HCT116 (cell line): ENCODE measurements around the gene IL25. TPM values are rescaled to one million over a fixed set of nuclear protein-coding genes. Genes with fewer than 3 reads are reported as not detected.

Experiments used
- ATAC-seq: fragments of 200-7000 bp; cut with Tn5 transposase; 2 replicates; pipeline ENCODE4 v1.9.1; 2020; ENCODE audit warnings: mild to moderate bottlenecking, moderate library complexity
- BruUV-seq: library from RNA; stranded (reverse); fragments of 400-500 nt; replicated peaks from 2 replicates; lab custom pipeline; 2021; lab: Mats Ljungman, UMichigan
- CTCF ChIA-PET: fragments of 300-600 bp; sonication (Branson Sonifier 250); formaldehyde crosslinking; loops from one replicate; lab custom pipeline; 2021; ENCODE audit warnings: antibody characterized with exemption; lab: Charles Lee
- POLR2A ChIA-PET: fragments of 300-600, 350-600 bp; sonication (Branson Sonifier 250); formaldehyde crosslinking; loops from one replicate; lab custom pipeline; 2021; ENCODE audit warnings: antibody characterized with exemption; lab: Charles Lee
- RAD21 ChIA-PET, 2 experiments: fragments of 300-600 bp; sonication (Branson Sonifier 250); formaldehyde crosslinking; loops; one replicate each; lab custom pipeline; 2023; ENCODE audit warnings: low total read pairs in 2 of 2; ENCODE audit not compliant: uncharacterized antibody in 2 of 2, unreplicated experiment in 2 of 2, low non-redundant PET in 1 of 2; lab: Charles Lee
- DNase-seq: peaks from one replicate; pipeline ENCODE4 v3.0.0-alpha.2; 2010; ENCODE audit warnings: low read depth, low spot score
- H2AFZ ChIP-seq: fragments of 200-600 bp; shearing (Covaris generic), sonication (generic); 2 replicates; pipeline ENCODE4 v1.6.1; 2017; ENCODE audit warnings: low read depth, mixed run types, mixed read lengths, antibody characterized with exemption, low read length; ENCODE audit not compliant: poor library complexity, severe bottlenecking
- H3K27ac ChIP-seq: 2 replicates; pipeline ENCODE4 v1.5.1; 2012; ENCODE audit warnings: low read depth, low read length
- H3K27me3 ChIP-seq: fragments of 200-600 bp; sonication (generic); 2 replicates; pipeline ENCODE4 v1.6.1; 2016; ENCODE audit warnings: mixed run types, low read length, mixed read lengths; ENCODE audit not compliant: insufficient read depth
- H3K36me3 ChIP-seq, 2 experiments: fragments of 200-500 bp in 1 of 2; fragments of 200-600 bp in 1 of 2; sonication (Bioruptor generic) in 1 of 2; sonication (generic) in 1 of 2; 2 replicates each; pipeline versions ENCODE4 v1.5.1 to v1.6.1; 2014 to 2016; ENCODE audit warnings: low read length in 2 of 2, inconsistent platforms in 1 of 2, mixed read lengths in 1 of 2, mixed run types in 1 of 2; ENCODE audit not compliant: insufficient read depth in 2 of 2, control insufficient read depth in 1 of 2
- H3K4me1 ChIP-seq, 2 experiments: fragments of 200-600 bp in 1 of 2; sonication (generic) in 1 of 2; 2 replicates each; pipeline versions ENCODE4 v1.5.1 to v1.6.1; 2012 to 2017; ENCODE audit warnings: low read length in 2 of 2, inconsistent platforms in 1 of 2, mild to moderate bottlenecking in 1 of 2, mixed read lengths in 1 of 2, mixed run types in 1 of 2, moderate library complexity in 1 of 2; ENCODE audit not compliant: insufficient read depth in 2 of 2, control insufficient read depth in 1 of 2
- H3K4me2 ChIP-seq: fragments of 200-600 bp; sonication (generic); 2 replicates; pipeline ENCODE4 v1.6.1; 2017; ENCODE audit warnings: mixed run types, low read length, mixed read lengths
- H3K4me3 ChIP-seq, 2 experiments: fragments of 200-600 bp in 1 of 2; sonication (generic) in 1 of 2; replicated peaks in 1 of 2; 2 replicates each; pipeline ENCODE4 v1.5.1; 2011 to 2016; ENCODE audit warnings: low read length in 2 of 2, control low read depth in 1 of 2, low read depth in 1 of 2, mild to moderate bottlenecking in 1 of 2, mixed read lengths in 1 of 2, mixed run types in 1 of 2
- H3K79me2 ChIP-seq: fragments of 200-600 bp; sonication (generic); 2 replicates; pipeline ENCODE4 v1.6.1; 2017; ENCODE audit warnings: mild to moderate bottlenecking, mixed run types, low read length, moderate library complexity, mixed read lengths; ENCODE audit not compliant: insufficient read depth
- H3K9ac ChIP-seq: fragments of 200-600 bp; sonication (generic); 2 replicates; pipeline ENCODE4 v1.6.1; 2016; ENCODE audit warnings: low read length, mixed read lengths
- H3K9me2 ChIP-seq: fragments of 200-600 bp; sonication (generic), shearing (Covaris generic); 2 replicates; pipeline ENCODE4 v1.6.1; 2017; ENCODE audit warnings: mixed run types, mild to moderate bottlenecking, moderate library complexity; ENCODE audit not compliant: insufficient read depth
- H3K9me3 ChIP-seq, 2 experiments: fragments of 200-500 bp in 1 of 2; fragments of 200-600 bp in 1 of 2; sonication (Bioruptor generic) in 1 of 2; sonication (generic) in 1 of 2; 2 replicates each; pipeline ENCODE4 v1.6.1; 2014 to 2017; ENCODE audit warnings: low read length in 2 of 2, mixed read lengths in 2 of 2, inconsistent platforms in 1 of 2, low read depth in 1 of 2, mild to moderate bottlenecking in 1 of 2, mixed run types in 1 of 2, moderate library complexity in 1 of 2; ENCODE audit not compliant: control insufficient read depth in 1 of 2, insufficient read depth in 1 of 2
- H4K20me1 ChIP-seq: fragments of 200-600 bp; sonication (generic), shearing (Covaris generic); 2 replicates; pipeline ENCODE4 v1.6.1; 2017; ENCODE audit warnings: mixed run types, mild to moderate bottlenecking, moderate library complexity; ENCODE audit not compliant: insufficient read depth
- EGR1 ChIP-seq: IDR thresholded peaks from 2 replicates; pipeline ENCODE4 v1.6.1; 2012; ENCODE audit warnings: low read depth
- ELF1 ChIP-seq: IDR thresholded peaks from 2 replicates; pipeline ENCODE4 v1.6.1; 2012; ENCODE audit warnings: low read depth, borderline replicate concordance
- FOSL1 ChIP-seq: IDR thresholded peaks from 2 replicates; pipeline ENCODE4 v1.6.1; 2012; ENCODE audit warnings: low read depth
- JUND ChIP-seq: IDR thresholded peaks from 2 replicates; pipeline ENCODE4 v1.6.1; 2012
- POLR2A ChIP-seq: IDR thresholded peaks from 2 replicates; pipeline ENCODE4 v1.7.0; 2011; ENCODE audit warnings: borderline replicate concordance; ENCODE audit not compliant: insufficient read depth, insufficient read length; ENCODE audit errors: extremely low read depth
- POLR2AphosphoS5 ChIP-seq: IDR thresholded peaks from 2 replicates; pipeline ENCODE4 v1.6.1; 2011; ENCODE audit warnings: mild to moderate bottlenecking, low read depth, low read length, moderate library complexity
- SP1 ChIP-seq: IDR thresholded peaks from 2 replicates; pipeline ENCODE4 v1.6.1; 2012; ENCODE audit warnings: low read depth
- SRF ChIP-seq: IDR thresholded peaks from 2 replicates; pipeline ENCODE4 v1.6.1; 2012; ENCODE audit warnings: low read depth
- TCF7L2 ChIP-seq: IDR thresholded peaks from 2 replicates; pipeline ENCODE4 v1.7.0; 2011; ENCODE audit warnings: borderline replicate concordance, inconsistent platforms; ENCODE audit not compliant: insufficient read depth, insufficient read length; ENCODE audit errors: extremely low read depth
- YY1 ChIP-seq: IDR thresholded peaks from 2 replicates; pipeline ENCODE4 v1.6.1; 2011; ENCODE audit warnings: low read length, low read depth, moderate library complexity, mild to moderate bottlenecking; ENCODE audit not compliant: insufficient replicate concordance; ENCODE audit errors: extremely low read depth
- ZFX ChIP-seq: fragments of 450-650 bp; IDR thresholded peaks from 2 replicates; pipeline ENCODE4 v1.6.1; 2017
- ZNF274 ChIP-seq: fragments of 200-500 bp; sonication (Bioruptor generic); IDR thresholded peaks from 2 replicates; pipeline ENCODE4 v1.6.1; 2014; ENCODE audit warnings: mild to moderate bottlenecking, low read depth, low read length, inconsistent platforms
- intact Hi-C: fragments of 100-400 bp; cut with micrococcal nuclease; formaldehyde crosslinking; loops from 2 replicates; pipeline ENCODE4 v1.10.0; 2022
- total RNA-seq: library from RNA; stranded (reverse); gene quantifications from one replicate; pipeline ENCODE4 v1.2.1, GENCODE V29; 2021; ENCODE audit not compliant: unreplicated experiment
- TF ChIP-seq, protein P1 (sequence below): IDR thresholded peaks from 2 replicates; pipeline ENCODE4 v1.6.1; 2012; ENCODE audit warnings: low read depth
- TF ChIP-seq, protein P2 (sequence below): IDR thresholded peaks from 2 replicates; pipeline ENCODE4 v1.6.1; 2012
- TF ChIP-seq, protein P3 (sequence below): IDR thresholded peaks from 2 replicates; pipeline ENCODE4 v1.6.1; 2012
- TF ChIP-seq, protein P4 (sequence below): IDR thresholded peaks from 2 replicates; pipeline ENCODE4 v1.6.1; 2011; ENCODE audit warnings: mild to moderate bottlenecking, low read length, moderate library complexity; ENCODE audit not compliant: insufficient replicate concordance; ENCODE audit errors: extremely low read depth

The IL25 gene
- total RNA-seq, 1 experiment from 2014 or later, result not detected

DNA sequence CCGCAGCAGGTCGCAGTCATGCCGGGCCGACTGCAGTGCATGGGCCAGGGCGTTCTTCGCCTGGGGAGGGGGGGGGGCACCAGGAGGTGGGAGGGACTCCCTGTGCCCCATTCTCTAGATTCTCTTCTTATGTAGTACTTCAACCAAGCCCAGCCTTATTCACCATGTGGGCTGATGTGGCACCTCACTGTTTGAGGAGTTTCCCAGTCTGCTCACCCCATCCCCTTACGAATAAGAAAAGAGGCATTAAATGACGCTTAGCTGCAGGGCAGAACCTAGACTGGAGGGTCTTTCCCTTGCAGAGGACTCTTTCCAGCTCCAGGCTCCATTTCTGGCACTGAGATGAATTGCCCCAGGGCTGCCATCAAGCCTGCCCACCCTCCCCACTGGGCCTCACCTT lies 16.4 kb downstream of the IL25 start (continued):
- TF ChIP-seq, protein P1, sequence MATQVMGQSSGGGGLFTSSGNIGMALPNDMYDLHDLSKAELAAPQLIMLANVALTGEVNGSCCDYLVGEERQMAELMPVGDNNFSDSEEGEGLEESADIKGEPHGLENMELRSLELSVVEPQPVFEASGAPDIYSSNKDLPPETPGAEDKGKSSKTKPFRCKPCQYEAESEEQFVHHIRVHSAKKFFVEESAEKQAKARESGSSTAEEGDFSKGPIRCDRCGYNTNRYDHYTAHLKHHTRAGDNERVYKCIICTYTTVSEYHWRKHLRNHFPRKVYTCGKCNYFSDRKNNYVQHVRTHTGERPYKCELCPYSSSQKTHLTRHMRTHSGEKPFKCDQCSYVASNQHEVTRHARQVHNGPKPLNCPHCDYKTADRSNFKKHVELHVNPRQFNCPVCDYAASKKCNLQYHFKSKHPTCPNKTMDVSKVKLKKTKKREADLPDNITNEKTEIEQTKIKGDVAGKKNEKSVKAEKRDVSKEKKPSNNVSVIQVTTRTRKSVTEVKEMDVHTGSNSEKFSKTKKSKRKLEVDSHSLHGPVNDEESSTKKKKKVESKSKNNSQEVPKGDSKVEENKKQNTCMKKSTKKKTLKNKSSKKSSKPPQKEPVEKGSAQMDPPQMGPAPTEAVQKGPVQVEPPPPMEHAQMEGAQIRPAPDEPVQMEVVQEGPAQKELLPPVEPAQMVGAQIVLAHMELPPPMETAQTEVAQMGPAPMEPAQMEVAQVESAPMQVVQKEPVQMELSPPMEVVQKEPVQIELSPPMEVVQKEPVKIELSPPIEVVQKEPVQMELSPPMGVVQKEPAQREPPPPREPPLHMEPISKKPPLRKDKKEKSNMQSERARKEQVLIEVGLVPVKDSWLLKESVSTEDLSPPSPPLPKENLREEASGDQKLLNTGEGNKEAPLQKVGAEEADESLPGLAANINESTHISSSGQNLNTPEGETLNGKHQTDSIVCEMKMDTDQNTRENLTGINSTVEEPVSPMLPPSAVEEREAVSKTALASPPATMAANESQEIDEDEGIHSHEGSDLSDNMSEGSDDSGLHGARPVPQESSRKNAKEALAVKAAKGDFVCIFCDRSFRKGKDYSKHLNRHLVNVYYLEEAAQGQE, result no peak
- TF ChIP-seq SRF (no peak), POLR2AphosphoS5 (no peak), FOSL1 (no peak), ELF1 (no peak), POLR2A (no peak), EGR1 (no peak), JUND (no peak), TCF7L2 (no peak)
- TF ChIP-seq, protein P2, sequence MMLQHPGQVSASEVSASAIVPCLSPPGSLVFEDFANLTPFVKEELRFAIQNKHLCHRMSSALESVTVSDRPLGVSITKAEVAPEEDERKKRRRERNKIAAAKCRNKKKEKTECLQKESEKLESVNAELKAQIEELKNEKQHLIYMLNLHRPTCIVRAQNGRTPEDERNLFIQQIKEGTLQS, result no peak

DNA sequence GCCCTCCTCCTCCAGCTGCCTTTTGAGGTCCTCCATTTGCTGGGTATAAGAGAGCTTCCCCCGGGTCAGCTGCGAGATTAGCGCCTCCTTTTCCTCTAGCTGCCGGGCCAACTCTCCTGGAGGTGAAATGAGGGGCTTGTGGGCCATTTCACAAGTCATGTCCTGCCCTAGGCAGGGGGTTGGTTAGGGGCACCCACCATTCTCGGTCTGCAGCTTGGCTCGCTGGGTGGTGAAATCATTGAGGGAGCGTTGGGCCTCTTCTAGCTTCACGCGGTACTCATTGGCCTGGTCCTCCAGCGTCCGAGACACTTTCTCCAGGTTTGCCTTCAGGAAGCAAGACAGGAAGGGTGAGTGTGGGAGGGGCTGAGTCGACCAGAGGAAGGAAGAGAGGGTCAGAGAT lies 16.8 kb downstream of the IL25 start:
- H3K9ac ChIP-seq, result no peak overlapping the region
- H3K9me2 ChIP-seq, result no peaks in the 10 kb centered on the region
- H3K27me3 ChIP-seq, result peaks cover 13% of the 10 kb centered on the region; the same call in 1 of the 2 replicates
- DNase-seq, result no peak
- POLR2A ChIA-PET, result no interaction called here
- H3K27ac ChIP-seq, result no peak overlapping the region
- no peaks in the 10 kb centered on the region for H3K79me2 ChIP-seq
- intact Hi-C loops, result no loop called here
- no TSS peak for BruUV-seq
- H4K20me1 ChIP-seq, result no peaks in the 10 kb centered on the region
- H3K4me2 ChIP-seq, result no peak overlapping the region
- RAD21 ChIA-PET, result no interaction called here
- no peaks in the 10 kb centered on the region for H3K4me1 ChIP-seq
- no peaks in the 10 kb centered on the region for H3K9me3 ChIP-seq
- H3K4me3 ChIP-seq, result no peak overlapping the region
- no peak overlapping the region for H2AFZ ChIP-seq
- ATAC-seq, result no peak
- no peaks in the 10 kb centered on the region for H3K36me3 ChIP-seq
- CTCF ChIA-PET, result no interaction called here
- TF ChIP-seq SP1 (no peak), ZNF274 (no peak), ZFX (no peak), YY1 (no peak), TCF7L2 (no peak)
- TF ChIP-seq, protein P2, result no peak
- TF ChIP-seq, protein P3, sequence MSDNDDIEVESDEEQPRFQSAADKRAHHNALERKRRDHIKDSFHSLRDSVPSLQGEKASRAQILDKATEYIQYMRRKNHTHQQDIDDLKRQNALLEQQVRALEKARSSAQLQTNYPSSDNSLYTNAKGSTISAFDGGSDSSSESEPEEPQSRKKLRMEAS, result no peak
- TF ChIP-seq, protein P1, result no peak
- TF ChIP-seq, protein P4, sequence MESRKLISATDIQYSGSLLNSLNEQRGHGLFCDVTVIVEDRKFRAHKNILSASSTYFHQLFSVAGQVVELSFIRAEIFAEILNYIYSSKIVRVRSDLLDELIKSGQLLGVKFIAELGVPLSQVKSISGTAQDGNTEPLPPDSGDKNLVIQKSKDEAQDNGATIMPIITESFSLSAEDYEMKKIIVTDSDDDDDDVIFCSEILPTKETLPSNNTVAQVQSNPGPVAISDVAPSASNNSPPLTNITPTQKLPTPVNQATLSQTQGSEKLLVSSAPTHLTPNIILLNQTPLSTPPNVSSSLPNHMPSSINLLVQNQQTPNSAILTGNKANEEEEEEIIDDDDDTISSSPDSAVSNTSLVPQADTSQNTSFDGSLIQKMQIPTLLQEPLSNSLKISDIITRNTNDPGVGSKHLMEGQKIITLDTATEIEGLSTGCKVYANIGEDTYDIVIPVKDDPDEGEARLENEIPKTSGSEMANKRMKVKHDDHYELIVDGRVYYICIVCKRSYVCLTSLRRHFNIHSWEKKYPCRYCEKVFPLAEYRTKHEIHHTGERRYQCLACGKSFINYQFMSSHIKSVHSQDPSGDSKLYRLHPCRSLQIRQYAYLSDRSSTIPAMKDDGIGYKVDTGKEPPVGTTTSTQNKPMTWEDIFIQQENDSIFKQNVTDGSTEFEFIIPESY, result no peak
